HepG2 (cell line): ENCODE measurements around the gene TMEM135. TPM values are rescaled to one million over a fixed set of nuclear protein-coding genes. Genes with fewer than 3 reads are reported as not detected.

Experiments
- ATAC-seq: fragments of 200-7000 bp; cut with Tn5 transposase; 3 replicates; pipeline ENCODE4 v1.9.1; 2020; ENCODE audit warnings: mild to moderate bottlenecking, moderate library complexity
- BruUV-seq: library from RNA; stranded (reverse); fragments of 400-500 nt; replicated peaks from 2 replicates; lab custom pipeline; 2021; lab: Mats Ljungman, UMichigan
- CTCF ChIA-PET: fragments of 300-600 bp; formaldehyde crosslinking; extraction: SDS; loops from one replicate; lab custom pipeline; 2021; ENCODE audit warnings: low total read pairs, inconsistent platforms, low intra/inter-chr PET ratio; lab: Yijun Ruan, JAX
- POLR2A ChIA-PET: fragments of 350-600 bp; sonication (Branson Sonifier 250); formaldehyde crosslinking; loops from one replicate; lab custom pipeline; 2020; ENCODE audit warnings: antibody characterized with exemption, inconsistent platforms; lab: Yijun Ruan, JAX
- DNase-seq: peaks from one replicate; pipeline ENCODE4 v3.0.0-alpha.2; 2015; ENCODE audit warnings: low spot score
- FAIRE-seq: peaks from 3 replicates; lab custom pipeline; 2011; peaks lifted over from hg19 to GRCh38; lab: Jason Lieb, UNC
- H2AFZ ChIP-seq: one replicate; pipeline ENCODE4 v1.6.1; 2011; ENCODE audit warnings: low read length, inconsistent platforms
- H3K27ac ChIP-seq: fragments of 300-600 bp; 3 replicates; pipeline ENCODE4 v1.8.0; 2011; ENCODE audit warnings: mixed run types, mild to moderate bottlenecking, mixed read lengths, low read length, inconsistent platforms; ENCODE audit not compliant: insufficient read depth; ENCODE audit errors: extremely low read length
- H3K27me3 ChIP-seq, 2 experiments: fragments of 200-600 bp in 1 of 2; 2 replicates in 1 of 2; 3 replicates in 1 of 2; pipeline versions ENCODE4 v1.6.0 to v1.8.0; 2011; ENCODE audit warnings: low read length in 2 of 2, mild to moderate bottlenecking in 2 of 2, moderate library complexity in 2 of 2, inconsistent platforms in 1 of 2; ENCODE audit not compliant: insufficient read depth in 2 of 2, control insufficient read depth in 1 of 2
- H3K36me3 ChIP-seq, 2 experiments: fragments of 200-600 bp in 1 of 2; replicated peaks in 1 of 2; 2 replicates in 1 of 2; 3 replicates in 1 of 2; pipeline versions ENCODE4 v1.5.1 to v1.8.0; 2011; ENCODE audit warnings: low read length in 2 of 2, inconsistent platforms in 1 of 2; ENCODE audit not compliant: insufficient read depth in 2 of 2, control insufficient read depth in 1 of 2
- H3K4me1 ChIP-seq: 2 replicates; pipeline ENCODE4 v1.5.1; 2012; ENCODE audit warnings: low read length, inconsistent platforms; ENCODE audit not compliant: insufficient read depth
- H3K4me2 ChIP-seq: 2 replicates; pipeline ENCODE4 v1.6.0; 2011; ENCODE audit warnings: low read depth, low read length, inconsistent platforms
- H3K4me3 ChIP-seq, 3 experiments: fragments of 200-600 bp in 1 of 3; sonication (generic), shearing (Covaris generic) in 1 of 3; replicated peaks in 1 of 3; 2 replicates each; pipeline ENCODE4 v1.5.1; 2011 to 2016; ENCODE audit warnings: low read length in 3 of 3, inconsistent platforms in 2 of 3, low read depth in 2 of 3, mild to moderate bottlenecking in 2 of 3, control low read depth in 1 of 3, mixed read lengths in 1 of 3; ENCODE audit not compliant: insufficient read depth in 1 of 3
- H3K79me2 ChIP-seq: one replicate; pipeline ENCODE4 v1.6.1; 2011; ENCODE audit warnings: low read length, inconsistent platforms; ENCODE audit not compliant: insufficient read depth
- H3K9ac ChIP-seq: 2 replicates; pipeline ENCODE4 v1.6.0; 2011; ENCODE audit warnings: mild to moderate bottlenecking, low read depth, low read length, inconsistent platforms; ENCODE audit not compliant: insufficient read depth
- H3K9me3 ChIP-seq: 2 replicates; pipeline ENCODE4 v1.5.1; 2012; ENCODE audit warnings: mild to moderate bottlenecking, low read length
- H4K20me1 ChIP-seq: 2 replicates; pipeline ENCODE4 v1.6.0; 2011; ENCODE audit warnings: inconsistent platforms, mild to moderate bottlenecking, low read length, moderate library complexity; ENCODE audit not compliant: insufficient read depth
- KLF11 ChIP-seq: IDR thresholded peaks from 2 replicates; pipeline ENCODE4 v1.6.1; 2016; ENCODE audit warnings: missing compliant biosample characterization
- MZF1 ChIP-seq: sonication (generic); formaldehyde crosslinking; IDR thresholded peaks from 2 replicates; pipeline ENCODE4 v1.8.1; 2023; ENCODE audit warnings: mild to moderate bottlenecking, missing genetic modification reagents, borderline replicate concordance
- ONECUT2 ChIP-seq: sonication (generic); formaldehyde crosslinking; IDR thresholded peaks from 2 replicates; pipeline ENCODE4 v1.4.0; 2020; ENCODE audit warnings: missing genetic modification reagents
- REPIN1 ChIP-seq: sonication (generic); formaldehyde crosslinking; IDR thresholded peaks from 2 replicates; pipeline ENCODE4 v1.8.0; 2022; ENCODE audit warnings: missing genetic modification reagents, low read depth, mild to moderate bottlenecking, borderline replicate concordance
- SAP130 ChIP-seq: IDR thresholded peaks from 2 replicates; pipeline ENCODE4 v1.6.1; 2016; ENCODE audit warnings: low read depth
- TCF12 ChIP-seq, 2 experiments: fragments of 450-650 bp in 1 of 2; sonication (generic) in 1 of 2; formaldehyde crosslinking in 1 of 2; IDR thresholded peaks; 2 replicates each; pipeline versions ENCODE4 v1.6.1 to v1.8.0; 2017 to 2022; ENCODE audit warnings: antibody characterized with exemption in 1 of 2, mild to moderate bottlenecking in 1 of 2, missing genetic modification reagents in 1 of 2, moderate library complexity in 1 of 2
- ZBTB1 ChIP-seq: sonication (generic); formaldehyde crosslinking; IDR thresholded peaks from 2 replicates; pipeline ENCODE4 v1.4.0; 2020; ENCODE audit warnings: missing genetic modification reagents, borderline replicate concordance
- ZBTB42 ChIP-seq: sonication (generic); formaldehyde crosslinking; IDR thresholded peaks from 2 replicates; pipeline ENCODE4 v1.5.0; 2020; ENCODE audit warnings: mild to moderate bottlenecking, missing genetic modification reagents
- ZFP41 ChIP-seq: sonication (generic); formaldehyde crosslinking; IDR thresholded peaks from 2 replicates; pipeline ENCODE4 v1.4.0; 2020; ENCODE audit warnings: mild to moderate bottlenecking, missing genetic modification reagents, borderline replicate concordance
- ZNF562 ChIP-seq: sonication (generic); formaldehyde crosslinking; IDR thresholded peaks from 2 replicates; pipeline ENCODE4 v1.8.0; 2022; ENCODE audit warnings: missing genetic modification reagents, borderline replicate concordance
- in situ Hi-C: cut with HindIII; loops from 2 replicates; pipeline ENCODE4 v1.10.0; 2017; ENCODE audit warnings: low pct_unique_long_range_greater_than_20kb; ENCODE audit not compliant: extremely low pct_ligation_motif_present
- intact Hi-C: fragments of 100-400 bp; cut with micrococcal nuclease; formaldehyde crosslinking; loops from one replicate; pipeline ENCODE4 v1.10.0; 2022; ENCODE audit not compliant: unreplicated experiment
- polyA plus RNA-seq, 8 experiments: library from polyadenylated mRNA; depleted of rRNA in 3 of 8; stranded (reverse) in 7 of 8; unstranded in 1 of 8; fragments of >200 nt; fragmentation: Illumina TruSeq in 4 of 8; extraction: Trizol in 4 of 8; gene quantifications; 2 replicates each; pipeline versions ENCODE4 v1.2.1 to v1.2.3, GENCODE V29; 2011 to 2016; ENCODE audit warnings: low read depth in 4 of 8, missing spikeins in 1 of 8, mixed read lengths in 1 of 8; ENCODE audit not compliant: insufficient read depth in 1 of 8
- total RNA-seq, 5 experiments: library from RNA; depleted of rRNA; stranded (reverse); fragments of >200 nt; fragmentation: Illumina TruSeq; extraction: Trizol; gene quantifications; 2 replicates each; pipeline ENCODE4 v1.2.3, GENCODE V29; 2016; ENCODE audit warnings: low read depth in 1 of 5
- TF ChIP-seq, protein P1 (sequence below): sonication (generic); formaldehyde crosslinking; IDR thresholded peaks from 2 replicates; pipeline ENCODE4 v1.5.1; 2020; ENCODE audit warnings: mild to moderate bottlenecking, moderate library complexity, missing genetic modification reagents
- TF ChIP-seq, protein P2 (sequence below): sonication (generic); formaldehyde crosslinking; IDR thresholded peaks from 2 replicates; pipeline ENCODE4 v1.5.0; 2020; ENCODE audit warnings: mild to moderate bottlenecking, missing genetic modification reagents, borderline replicate concordance

Gene TMEM135
- total and polyA plus RNA-seq, 2 of the 13 experiments (the other 11 are each of a cell fraction or from before 2014, with no cell fraction given) = 36.6 to 88.9 TPM

- peaks cover 22% of the 10 kb centered on the region for H3K79me2 ChIP-seq
- ChIA-PET POLR2A (no interaction called here), CTCF (no interaction called here)
- H3K36me3 ChIP-seq = peaks cover 3 to 15% of the 10 kb centered on the region in 2 experiments; a peak in 2 of 5 replicates
- H3K27ac ChIP-seq = no peak overlapping the region
- TF ChIP-seq TCF12 (IDR thresholded peaks at IDR 0.05) (no peak), TCF12 (CRISPR knock-in tag; IDR thresholded peaks at IDR 0.05) (no peak), KLF11 (CRISPR knock-in tag) (no peak), MZF1 (no peak), SAP130 (CRISPR knock-in tag) (no peak), ZFP41 (CRISPR knock-in tag) (no peak), ONECUT2 (CRISPR knock-in tag) (no peak), ZBTB1 (no peak), REPIN1 (CRISPR knock-in tag) (no peak), ZNF562 (CRISPR knock-in tag) (no peak), ZBTB42 (CRISPR knock-in tag) (no peak)
- TF ChIP-seq, protein P1, sequence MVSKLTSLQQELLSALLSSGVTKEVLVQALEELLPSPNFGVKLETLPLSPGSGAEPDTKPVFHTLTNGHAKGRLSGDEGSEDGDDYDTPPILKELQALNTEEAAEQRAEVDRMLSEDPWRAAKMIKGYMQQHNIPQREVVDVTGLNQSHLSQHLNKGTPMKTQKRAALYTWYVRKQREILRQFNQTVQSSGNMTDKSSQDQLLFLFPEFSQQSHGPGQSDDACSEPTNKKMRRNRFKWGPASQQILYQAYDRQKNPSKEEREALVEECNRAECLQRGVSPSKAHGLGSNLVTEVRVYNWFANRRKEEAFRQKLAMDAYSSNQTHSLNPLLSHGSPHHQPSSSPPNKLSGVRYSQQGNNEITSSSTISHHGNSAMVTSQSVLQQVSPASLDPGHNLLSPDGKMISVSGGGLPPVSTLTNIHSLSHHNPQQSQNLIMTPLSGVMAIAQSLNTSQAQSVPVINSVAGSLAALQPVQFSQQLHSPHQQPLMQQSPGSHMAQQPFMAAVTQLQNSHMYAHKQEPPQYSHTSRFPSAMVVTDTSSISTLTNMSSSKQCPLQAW (CRISPR knock-in tag) = no peak
- TF ChIP-seq, protein P2, sequence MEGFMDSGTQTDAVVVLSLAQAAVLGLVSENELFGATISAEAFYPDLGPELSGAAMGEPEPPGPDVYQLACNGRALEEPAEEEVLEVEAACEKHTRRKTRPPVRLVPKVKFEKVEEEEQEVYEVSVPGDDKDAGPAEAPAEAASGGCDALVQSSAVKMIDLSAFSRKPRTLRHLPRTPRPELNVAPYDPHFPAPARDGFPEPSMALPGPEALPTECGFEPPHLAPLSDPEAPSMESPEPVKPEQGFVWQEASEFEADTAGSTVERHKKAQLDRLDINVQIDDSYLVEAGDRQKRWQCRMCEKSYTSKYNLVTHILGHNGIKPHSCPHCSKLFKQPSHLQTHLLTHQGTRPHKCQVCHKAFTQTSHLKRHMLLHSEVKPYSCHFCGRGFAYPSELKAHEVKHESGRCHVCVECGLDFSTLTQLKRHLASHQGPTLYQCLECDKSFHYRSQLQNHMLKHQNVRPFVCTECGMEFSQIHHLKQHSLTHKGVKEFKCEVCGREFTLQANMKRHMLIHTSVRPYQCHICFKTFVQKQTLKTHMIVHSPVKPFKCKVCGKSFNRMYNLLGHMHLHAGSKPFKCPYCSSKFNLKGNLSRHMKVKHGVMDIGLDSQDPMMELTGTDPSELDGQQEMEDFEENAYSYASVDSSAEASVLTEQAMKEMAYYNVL (CRISPR knock-in tag) = no peak
- H2AFZ ChIP-seq = no peak overlapping the region
- H3K4me3 ChIP-seq = no peak overlapping the region
- no peaks in the 10 kb centered on the region for H3K9me3 ChIP-seq
- H3K4me1 ChIP-seq = peaks cover 55% of the 10 kb centered on the region
- no peak for ATAC-seq
- BruUV-seq = no TSS peak
- no peak overlapping the region for H3K9ac ChIP-seq
- in situ Hi-C loops (no loop called here), intact Hi-C loops (no loop called here)
- no peak for FAIRE-seq
- DNase-seq = no peak
- H4K20me1 ChIP-seq = no peaks in the 10 kb centered on the region; the same call in 1 of the 2 replicates
- no peaks in the 10 kb centered on the region for H3K27me3 ChIP-seq
- no peak overlapping the region for H3K4me2 ChIP-seq
These were observed 137.1 kb downstream of the TMEM135 start for GRCh38 chr11:87174870-87175269.
